PC-9 (cell line): ENCODE results near the gene SOX21.

ENCODE experiments used
- EZH2 ChIP-seq: fragments of 200-600 bp; sonication (generic); IDR thresholded peaks from 2 replicates; pipeline ENCODE4 v1.8.0; 2017; ENCODE audit warnings: antibody characterized with exemption, low read depth
- TF ChIP-seq, protein P1 (sequence below): fragments of 200-600 bp; sonication (generic); conservative IDR thresholded peaks from 2 replicates; pipeline ENCODE4 v1.6.1; 2017; ENCODE audit warnings: mixed run types, antibody characterized with exemption, mild to moderate bottlenecking, moderate library complexity

DNA sequence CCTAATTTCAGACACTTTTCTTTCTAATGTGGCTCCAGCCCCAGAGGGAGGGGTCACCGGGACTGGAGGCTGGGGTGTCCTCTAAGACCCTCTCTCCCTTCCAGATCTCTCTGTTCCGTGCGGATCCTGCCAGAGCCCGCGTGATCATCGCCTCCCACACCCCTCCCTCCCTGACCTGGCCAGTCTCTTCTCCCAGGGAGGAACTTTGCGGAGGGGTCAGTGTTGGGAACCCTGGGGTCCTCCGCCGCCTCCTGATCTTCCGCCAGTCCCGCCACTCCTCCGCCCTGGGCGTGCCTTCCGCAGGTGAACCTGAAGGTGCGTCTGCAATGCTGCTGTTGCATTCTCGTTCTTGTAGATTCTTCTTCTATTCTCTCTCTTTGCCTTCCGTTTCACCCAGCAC is 9.1 kb downstream of the SOX21 start:
- no peak for TF ChIP-seq EZH2
- TF ChIP-seq, protein P1, sequence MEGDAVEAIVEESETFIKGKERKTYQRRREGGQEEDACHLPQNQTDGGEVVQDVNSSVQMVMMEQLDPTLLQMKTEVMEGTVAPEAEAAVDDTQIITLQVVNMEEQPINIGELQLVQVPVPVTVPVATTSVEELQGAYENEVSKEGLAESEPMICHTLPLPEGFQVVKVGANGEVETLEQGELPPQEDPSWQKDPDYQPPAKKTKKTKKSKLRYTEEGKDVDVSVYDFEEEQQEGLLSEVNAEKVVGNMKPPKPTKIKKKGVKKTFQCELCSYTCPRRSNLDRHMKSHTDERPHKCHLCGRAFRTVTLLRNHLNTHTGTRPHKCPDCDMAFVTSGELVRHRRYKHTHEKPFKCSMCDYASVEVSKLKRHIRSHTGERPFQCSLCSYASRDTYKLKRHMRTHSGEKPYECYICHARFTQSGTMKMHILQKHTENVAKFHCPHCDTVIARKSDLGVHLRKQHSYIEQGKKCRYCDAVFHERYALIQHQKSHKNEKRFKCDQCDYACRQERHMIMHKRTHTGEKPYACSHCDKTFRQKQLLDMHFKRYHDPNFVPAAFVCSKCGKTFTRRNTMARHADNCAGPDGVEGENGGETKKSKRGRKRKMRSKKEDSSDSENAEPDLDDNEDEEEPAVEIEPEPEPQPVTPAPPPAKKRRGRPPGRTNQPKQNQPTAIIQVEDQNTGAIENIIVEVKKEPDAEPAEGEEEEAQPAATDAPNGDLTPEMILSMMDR = no peak
